ENCODE measurements around the gene MCC. TPM values are rescaled to one million over a fixed set of nuclear protein-coding genes. Genes with fewer than 3 reads are reported as not detected.
A peak's percentile ranks its signal among the peaks of the same experiment; 100 is the strongest.

The MCC gene
- total RNA-seq, 1 experiment from 2014 or later, result 7.6 TPM

DNA sequence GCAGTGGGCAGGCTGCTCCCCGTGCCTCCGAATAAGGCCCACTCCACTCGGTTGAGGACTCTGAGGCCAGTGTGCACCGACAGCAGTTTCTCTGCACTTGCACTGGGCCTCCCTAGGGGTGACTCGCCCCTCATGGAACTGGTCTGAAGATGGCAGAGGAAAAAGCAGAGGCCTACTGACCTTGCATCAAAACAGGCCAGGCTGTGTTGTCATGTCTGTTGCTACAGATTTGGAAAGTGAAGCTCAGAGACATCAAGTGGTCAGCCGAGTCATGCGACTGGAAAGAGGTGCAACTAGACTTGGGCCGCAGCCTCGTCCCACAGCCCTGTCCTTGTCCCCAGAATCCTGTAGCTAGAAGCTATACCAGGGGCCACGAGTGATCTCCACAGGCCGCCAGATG lies 433.4 kb downstream of the MCC start:
- no peak overlapping the region for H2AFZ ChIP-seq (ENCODE audit: low read length)
- H3K9me3 Mint-ChIP-seq, result no peaks in the 10 kb centered on the region
- H3T11ph ChIP-seq (ENCODE audit: low read length), result no peak overlapping the region
- no peaks in the 10 kb centered on the region for H3K23me2 ChIP-seq (ENCODE audit: insufficient read length, low read depth, low read length, poor library complexity, severe bottlenecking)
- no peak overlapping the region for H3K56ac ChIP-seq (ENCODE audit: insufficient read length, low read depth, low read length)
- peaks cover 0 to 3% (median 0%) of the 10 kb centered on the region in 3 experiments; a peak in 3 of 7 replicates for H3K36me3 Mint-ChIP-seq (ENCODE audit: insufficient read depth in 1 of 3, low read depth in 3 of 3)
- H3K4me2 ChIP-seq (ENCODE audit: insufficient read depth, insufficient read length, low read length), result no peak overlapping the region
- DNase-seq, result peak; percentile 18
- no peaks in the 10 kb centered on the region for H3K27me3 ChIP-seq (ENCODE audit: insufficient read depth, low read length)
- H3K4me1 Mint-ChIP-seq, result peaks cover 13 to 21% of the 10 kb centered on the region in 2 experiments
- no peak overlapping the region for H3K4me3 Mint-ChIP-seq
- H3K4me1 ChIP-seq (ENCODE audit: insufficient read depth, low read length), result no peaks in the 10 kb centered on the region; the same call in 1 of the 2 replicates
- no peaks in the 10 kb centered on the region for H3K79me2 ChIP-seq (ENCODE audit: insufficient read depth, low read length)
- WGBS (ENCODE audit: extremely low coverage, insufficient read length, low lambda C conversion rate), result no CpG with 5 or more reads among the region's 11 CpGs
- no peak overlapping the region for H2BK20ac ChIP-seq (ENCODE audit: low read depth, low read length, poor library complexity, severe bottlenecking)
- H2BK5ac ChIP-seq (ENCODE audit: insufficient read length, low read length), result no peak overlapping the region
- no peaks in the 10 kb centered on the region for H3K79me1 ChIP-seq (ENCODE audit: insufficient read depth, low read depth, low read length, poor library complexity, severe bottlenecking)
- H3K9me3 ChIP-seq (ENCODE audit: control insufficient read depth, low read depth, low read length), result no peaks in the 10 kb centered on the region
- no peak overlapping the region for H3K18ac ChIP-seq (ENCODE audit: insufficient read length, low read depth, low read length)
- H3K27ac ChIP-seq (ENCODE audit: insufficient read length, low read depth, low read length), result no peak overlapping the region
- no peak overlapping the region for H2BK15ac ChIP-seq (ENCODE audit: low read depth, low read length)
- H2AK5ac ChIP-seq (ENCODE audit: insufficient read length, low read length), result no peak overlapping the region
- no peak overlapping the region for H2BK12ac ChIP-seq (ENCODE audit: insufficient read length, low read depth, low read length)
- TF ChIP-seq, protein P1, sequence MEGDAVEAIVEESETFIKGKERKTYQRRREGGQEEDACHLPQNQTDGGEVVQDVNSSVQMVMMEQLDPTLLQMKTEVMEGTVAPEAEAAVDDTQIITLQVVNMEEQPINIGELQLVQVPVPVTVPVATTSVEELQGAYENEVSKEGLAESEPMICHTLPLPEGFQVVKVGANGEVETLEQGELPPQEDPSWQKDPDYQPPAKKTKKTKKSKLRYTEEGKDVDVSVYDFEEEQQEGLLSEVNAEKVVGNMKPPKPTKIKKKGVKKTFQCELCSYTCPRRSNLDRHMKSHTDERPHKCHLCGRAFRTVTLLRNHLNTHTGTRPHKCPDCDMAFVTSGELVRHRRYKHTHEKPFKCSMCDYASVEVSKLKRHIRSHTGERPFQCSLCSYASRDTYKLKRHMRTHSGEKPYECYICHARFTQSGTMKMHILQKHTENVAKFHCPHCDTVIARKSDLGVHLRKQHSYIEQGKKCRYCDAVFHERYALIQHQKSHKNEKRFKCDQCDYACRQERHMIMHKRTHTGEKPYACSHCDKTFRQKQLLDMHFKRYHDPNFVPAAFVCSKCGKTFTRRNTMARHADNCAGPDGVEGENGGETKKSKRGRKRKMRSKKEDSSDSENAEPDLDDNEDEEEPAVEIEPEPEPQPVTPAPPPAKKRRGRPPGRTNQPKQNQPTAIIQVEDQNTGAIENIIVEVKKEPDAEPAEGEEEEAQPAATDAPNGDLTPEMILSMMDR (conservative IDR thresholded peaks at IDR 0.05), result no peak
- no peak overlapping the region for H3K9ac ChIP-seq (ENCODE audit: extremely low read depth, insufficient read length, low read length)
- no peaks in the 10 kb centered on the region for H3K27me3 Mint-ChIP-seq (ENCODE audit: low read depth)
- H3K4ac ChIP-seq (ENCODE audit: low read depth, low read length), result no peak overlapping the region
- H3K23ac ChIP-seq (ENCODE audit: insufficient read length, low read depth, low read length), result no peak overlapping the region
- no peak overlapping the region for H2BK120ac ChIP-seq (ENCODE audit: low read depth, low read length, poor library complexity, severe bottlenecking)
- no peak overlapping the region for H4K91ac ChIP-seq (ENCODE audit: insufficient read length, low read depth, low read length)
- H4K8ac ChIP-seq (replicated peaks; ENCODE audit: insufficient read length, low read depth, low read length), result no peak overlapping the region
- no peaks in the 10 kb centered on the region for H4K20me1 ChIP-seq (ENCODE audit: control insufficient read depth, insufficient read depth, insufficient read length)
- no peak overlapping the region for H4K5ac ChIP-seq (ENCODE audit: insufficient read length, low read depth, low read length)
- H3K27ac Mint-ChIP-seq, result peak overlapping the region in 1 of 3 experiments; percentile 26; a peak in 1 of 7 replicates
- no peak overlapping the region for H3K14ac ChIP-seq (ENCODE audit: insufficient read depth, low read length)

Measured in H9 (cell line).